ENCODE measurements around the gene CEL.

The CEL gene

DNA sequence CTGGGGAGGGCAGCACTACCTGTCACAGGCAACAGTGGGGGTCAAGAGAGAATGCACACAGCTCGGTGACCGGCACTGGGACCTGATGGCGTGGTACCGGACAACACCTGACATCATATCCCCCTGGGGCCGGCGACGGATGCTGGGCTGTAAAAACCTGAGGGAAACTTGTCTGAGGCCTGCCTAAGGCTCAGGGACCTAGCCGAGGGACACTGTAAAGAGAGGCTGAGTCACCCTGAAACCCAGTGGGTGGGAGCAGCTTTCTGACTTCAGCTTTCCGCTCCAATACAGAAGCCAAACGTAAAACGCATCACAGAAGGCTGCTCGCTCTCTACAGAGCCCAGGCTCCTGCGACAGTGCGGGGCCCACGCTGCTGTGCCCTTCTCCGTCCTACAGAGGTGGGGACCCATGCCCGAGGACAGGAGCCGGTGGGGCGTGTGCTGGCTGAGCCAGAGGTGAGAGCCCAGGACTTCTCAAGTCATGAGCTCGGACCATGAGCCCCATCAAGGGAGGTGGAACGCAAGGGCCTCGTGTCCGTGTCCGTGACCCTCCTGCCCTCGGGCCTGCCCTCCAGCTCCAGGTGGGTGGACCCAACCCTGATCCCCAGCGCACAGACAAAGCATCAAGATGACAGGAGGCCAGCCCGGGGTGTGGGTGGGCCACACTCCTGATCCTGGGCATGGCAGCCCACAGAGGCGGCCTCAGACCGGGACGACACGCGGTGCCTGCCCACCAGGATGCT, 54.0 kb downstream of the CEL start:
- no peak overlapping the region for H3K27ac ChIP-seq (ENCODE audit: extremely low read depth, low read depth, low read length)
- ChIA-PET CTCF (interaction anchor here (0.6 to 22.4 kb wide), 7 partner anchors 13 to 123 kb away, joined by 3 to 342 read pairs (median 3); no protein-coding TSS in a partner anchor), POLR2A (interaction anchor here (0.5 to 2.6 kb wide), 3 partner anchors 16 to 368 kb away, joined by 3 to 20 read pairs (median 3); partner anchors contain the start of gene GTF3C5)
- H3K9me3 ChIP-seq (ENCODE audit: control insufficient read depth, insufficient read depth, low read depth, low read length), result no peaks in the 10 kb centered on the region
- TF ChIP-seq ZNF157 (tag by site-specific recombination; IDR thresholded peaks at IDR 0.05), result no peak
- peak; percentile 69 for TF ChIP-seq ZNF600 (tag by site-specific recombination; IDR thresholded peaks at IDR 0.05)
- peak; percentile 9; the same call in 1 of the 2 replicates for TF ChIP-seq ZFHX2 (tag by site-specific recombination; conservative IDR thresholded peaks at IDR 0.05)
- TF ChIP-seq PBX3 (CRISPR knock-in tag; IDR thresholded peaks at IDR 0.05), result no peak
- TF ChIP-seq ZBTB8A (tag by site-specific recombination; IDR thresholded peaks at IDR 0.05), result peak; percentile 22; the same call in 1 of the 2 replicates
- peak; percentile 26 for TF ChIP-seq ZBTB48 (tag by site-specific recombination; IDR thresholded peaks at IDR 0.05)
- TF ChIP-seq SP2 (tag by site-specific recombination; IDR thresholded peaks at IDR 0.05), result 0 out of 2 replicates have a peak, but pooled peaks have one; percentile 32
- TF ChIP-seq ZNF629 (tag by site-specific recombination; IDR thresholded peaks at IDR 0.05), result peak; percentile 49; the same call in 1 of the 2 replicates
- TF ChIP-seq PATZ1 (tag by site-specific recombination; IDR thresholded peaks at IDR 0.05), result 0 out of 2 replicates have a peak, but pooled peaks have one; percentile 44
- peak; percentile 34; the same call in 1 of the 2 replicates for TF ChIP-seq ZBTB21 (tag by site-specific recombination; IDR thresholded peaks at IDR 0.05)
- 0 out of 2 replicates have a peak, but pooled peaks have one; percentile 36 for TF ChIP-seq OSR2 (tag by site-specific recombination; IDR thresholded peaks at IDR 0.05)
- peak; percentile 96 for TF ChIP-seq ZFP69B (tag by site-specific recombination; IDR thresholded peaks at IDR 0.05)
- no peak for TF ChIP-seq ZBTB17 (tag by site-specific recombination; IDR thresholded peaks at IDR 0.05)
- no peak for TF ChIP-seq ZNF510 (tag by site-specific recombination; IDR thresholded peaks at IDR 0.05; ENCODE audit: insufficient replicate concordance)
- TF ChIP-seq EGR2 (tag by site-specific recombination; IDR thresholded peaks at IDR 0.05; ENCODE audit: low read depth), result peak; percentile 56
- no peak for TF ChIP-seq ZBTB20 (tag by site-specific recombination; IDR thresholded peaks at IDR 0.05)
- TF ChIP-seq, protein P1, sequence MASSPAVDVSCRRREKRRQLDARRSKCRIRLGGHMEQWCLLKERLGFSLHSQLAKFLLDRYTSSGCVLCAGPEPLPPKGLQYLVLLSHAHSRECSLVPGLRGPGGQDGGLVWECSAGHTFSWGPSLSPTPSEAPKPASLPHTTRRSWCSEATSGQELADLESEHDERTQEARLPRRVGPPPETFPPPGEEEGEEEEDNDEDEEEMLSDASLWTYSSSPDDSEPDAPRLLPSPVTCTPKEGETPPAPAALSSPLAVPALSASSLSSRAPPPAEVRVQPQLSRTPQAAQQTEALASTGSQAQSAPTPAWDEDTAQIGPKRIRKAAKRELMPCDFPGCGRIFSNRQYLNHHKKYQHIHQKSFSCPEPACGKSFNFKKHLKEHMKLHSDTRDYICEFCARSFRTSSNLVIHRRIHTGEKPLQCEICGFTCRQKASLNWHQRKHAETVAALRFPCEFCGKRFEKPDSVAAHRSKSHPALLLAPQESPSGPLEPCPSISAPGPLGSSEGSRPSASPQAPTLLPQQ (tag by site-specific recombination; IDR thresholded peaks at IDR 0.05), result peak; percentile 91
- H3K4me1 ChIP-seq (ENCODE audit: control insufficient read depth, insufficient read depth, low read length), result peaks cover 14% of the 10 kb centered on the region
- H3K4me3 ChIP-seq (ENCODE audit: low read depth, low read length), result no peak overlapping the region
- peaks cover 0 to 32% of the 10 kb centered on the region in 2 experiments; a peak in 1 of 3 replicates for H3K36me3 ChIP-seq (ENCODE audit: control insufficient read depth in 2 of 2, insufficient read depth in 1 of 2, low read length in 2 of 2)

DNA sequence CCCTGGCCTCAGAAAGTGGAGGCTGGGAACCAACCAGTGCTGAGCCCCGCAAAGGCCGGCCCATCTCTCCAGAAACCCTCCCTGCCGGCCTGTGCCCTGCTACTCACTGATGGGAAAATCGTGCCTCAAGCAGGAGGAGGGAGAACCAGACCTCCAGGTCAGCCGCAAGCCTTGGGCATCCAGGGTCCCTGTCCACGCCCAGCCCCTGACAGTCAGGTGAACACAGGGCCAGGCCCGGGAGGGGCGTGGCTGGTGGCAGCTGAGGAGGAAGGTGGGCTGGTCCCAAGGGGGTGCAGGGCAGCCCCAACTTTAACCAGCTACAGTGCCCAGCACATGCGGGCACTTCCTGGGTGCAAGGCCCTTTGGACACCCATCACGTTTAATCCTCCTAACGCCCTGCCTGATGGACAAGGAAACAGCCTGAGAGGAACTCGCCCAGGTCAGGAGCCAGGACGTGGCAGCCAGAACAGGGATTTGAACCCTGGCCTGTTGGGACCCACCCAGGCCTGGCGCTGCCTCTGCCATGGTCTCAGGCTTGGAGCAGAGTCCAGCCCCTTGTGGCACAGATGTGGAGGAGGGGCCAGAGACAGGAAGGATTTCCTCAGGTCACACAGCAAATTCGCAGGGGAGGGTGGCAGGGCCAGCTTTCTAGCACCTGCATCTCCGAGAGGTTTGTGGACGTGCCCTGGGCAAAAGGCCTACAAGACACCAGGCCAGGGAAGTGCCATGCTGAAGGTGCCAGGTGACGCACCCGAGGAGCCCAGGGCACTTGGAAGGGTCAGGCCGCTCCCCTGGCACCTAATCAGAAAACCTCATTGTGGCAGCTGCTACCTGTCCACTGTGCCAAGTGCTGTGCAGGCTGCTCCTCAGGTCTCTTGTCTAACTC, 54.8 kb downstream of the CEL start:
- ChIA-PET CTCF (interaction anchor here (0.6 to 22.4 kb wide), 4 partner anchors 14 to 216 kb away, joined by 3 to 342 read pairs (median 14); no protein-coding TSS in a partner anchor), POLR2A (interaction anchor here (1.0 to 4.0 kb wide), 5 partner anchors 8 to 86 kb away, joined by 3 to 24 read pairs (median 11); partner anchors contain the start of gene GTF3C5)
- Histone ChIP-seq H3K4me1 (ENCODE audit: control insufficient read depth, insufficient read depth, low read length) (peaks cover 14% of the 10 kb centered on the region), H3K4me3 (ENCODE audit: low read depth, low read length) (no peak overlapping the region), H3K27ac (ENCODE audit: extremely low read depth, low read depth, low read length) (no peak overlapping the region), H3K9me3 (ENCODE audit: control insufficient read depth, insufficient read depth, low read depth, low read length) (no peaks in the 10 kb centered on the region), H3K36me3 (ENCODE audit: control insufficient read depth in 2 of 2, insufficient read depth in 1 of 2, low read length in 2 of 2) (peaks cover 0 to 25% of the 10 kb centered on the region in 2 experiments; a peak in 1 of 3 replicates)
- 0 out of 2 replicates have a peak, but pooled peaks have one; percentile 4 for TF ChIP-seq SP2 (tag by site-specific recombination; IDR thresholded peaks at IDR 0.05)
- TF ChIP-seq ZNF521 (tag by site-specific recombination; IDR thresholded peaks at IDR 0.05), result no peak
- TF ChIP-seq, protein P2, sequence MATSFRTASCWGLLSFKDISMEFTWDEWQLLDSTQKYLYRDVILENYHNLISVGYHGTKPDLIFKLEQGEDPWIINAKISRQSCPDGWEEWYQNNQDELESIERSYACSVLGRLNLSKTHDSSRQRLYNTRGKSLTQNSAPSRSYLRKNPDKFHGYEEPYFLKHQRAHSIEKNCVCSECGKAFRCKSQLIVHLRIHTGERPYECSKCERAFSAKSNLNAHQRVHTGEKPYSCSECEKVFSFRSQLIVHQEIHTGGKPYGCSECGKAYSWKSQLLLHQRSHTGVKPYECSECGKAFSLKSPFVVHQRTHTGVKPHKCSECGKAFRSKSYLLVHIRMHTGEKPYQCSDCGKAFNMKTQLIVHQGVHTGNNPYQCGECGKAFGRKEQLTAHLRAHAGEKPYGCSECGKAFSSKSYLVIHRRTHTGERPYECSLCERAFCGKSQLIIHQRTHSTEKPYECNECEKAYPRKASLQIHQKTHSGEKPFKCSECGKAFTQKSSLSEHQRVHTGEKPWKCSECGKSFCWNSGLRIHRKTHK (tag by site-specific recombination; IDR thresholded peaks at IDR 0.05), result no peak
- TF ChIP-seq, protein P3, sequence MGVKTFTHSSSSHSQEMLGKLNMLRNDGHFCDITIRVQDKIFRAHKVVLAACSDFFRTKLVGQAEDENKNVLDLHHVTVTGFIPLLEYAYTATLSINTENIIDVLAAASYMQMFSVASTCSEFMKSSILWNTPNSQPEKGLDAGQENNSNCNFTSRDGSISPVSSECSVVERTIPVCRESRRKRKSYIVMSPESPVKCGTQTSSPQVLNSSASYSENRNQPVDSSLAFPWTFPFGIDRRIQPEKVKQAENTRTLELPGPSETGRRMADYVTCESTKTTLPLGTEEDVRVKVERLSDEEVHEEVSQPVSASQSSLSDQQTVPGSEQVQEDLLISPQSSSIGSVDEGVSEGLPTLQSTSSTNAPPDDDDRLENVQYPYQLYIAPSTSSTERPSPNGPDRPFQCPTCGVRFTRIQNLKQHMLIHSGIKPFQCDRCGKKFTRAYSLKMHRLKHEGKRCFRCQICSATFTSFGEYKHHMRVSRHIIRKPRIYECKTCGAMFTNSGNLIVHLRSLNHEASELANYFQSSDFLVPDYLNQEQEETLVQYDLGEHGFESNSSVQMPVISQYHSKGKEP (tag by site-specific recombination; IDR thresholded peaks at IDR 0.05), result no peak
- TF ChIP-seq, protein P4, sequence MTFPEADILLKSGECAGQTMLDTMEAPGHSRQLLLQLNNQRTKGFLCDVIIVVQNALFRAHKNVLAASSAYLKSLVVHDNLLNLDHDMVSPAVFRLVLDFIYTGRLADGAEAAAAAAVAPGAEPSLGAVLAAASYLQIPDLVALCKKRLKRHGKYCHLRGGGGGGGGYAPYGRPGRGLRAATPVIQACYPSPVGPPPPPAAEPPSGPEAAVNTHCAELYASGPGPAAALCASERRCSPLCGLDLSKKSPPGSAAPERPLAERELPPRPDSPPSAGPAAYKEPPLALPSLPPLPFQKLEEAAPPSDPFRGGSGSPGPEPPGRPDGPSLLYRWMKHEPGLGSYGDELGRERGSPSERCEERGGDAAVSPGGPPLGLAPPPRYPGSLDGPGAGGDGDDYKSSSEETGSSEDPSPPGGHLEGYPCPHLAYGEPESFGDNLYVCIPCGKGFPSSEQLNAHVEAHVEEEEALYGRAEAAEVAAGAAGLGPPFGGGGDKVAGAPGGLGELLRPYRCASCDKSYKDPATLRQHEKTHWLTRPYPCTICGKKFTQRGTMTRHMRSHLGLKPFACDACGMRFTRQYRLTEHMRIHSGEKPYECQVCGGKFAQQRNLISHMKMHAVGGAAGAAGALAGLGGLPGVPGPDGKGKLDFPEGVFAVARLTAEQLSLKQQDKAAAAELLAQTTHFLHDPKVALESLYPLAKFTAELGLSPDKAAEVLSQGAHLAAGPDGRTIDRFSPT (tag by site-specific recombination; IDR thresholded peaks at IDR 0.05), result 0 out of 2 replicates have a peak, but pooled peaks have one; percentile 17

Measured in HEK293 (cell line).